CD4-positive, alpha-beta T cell (primary cell): Measurements from ENCODE around the gene AMDHD2. TPM values are rescaled to one million over a fixed set of nuclear protein-coding genes. Genes with fewer than 3 reads are reported as not detected.

Experiments used
- ATAC-seq: fragments of 200-7000 bp; cut with Tn5 transposase; one replicate; pipeline ENCODE4 v1.10.0; 2022; ENCODE audit warnings: mild to moderate bottlenecking; ENCODE audit not compliant: poor library complexity
- CTCF ChIA-PET: fragments of 350-600 bp; sonication (Branson Sonifier 250); formaldehyde crosslinking; loops from one replicate; lab custom pipeline; 2021; ENCODE audit warnings: antibody characterized with exemption, inconsistent platforms; lab: Charles Lee
- POLR2A ChIA-PET: fragments of 350-600 bp; sonication (Branson Sonifier 250); formaldehyde crosslinking; loops from one replicate; lab custom pipeline; 2021; ENCODE audit warnings: antibody characterized with exemption, inconsistent platforms; lab: Charles Lee
- DNase-seq, 14 experiments: peaks; one replicate each; pipeline ENCODE4 v3.0.0-alpha.2; 2013 to 2020; ENCODE audit warnings: mixed read lengths in 2 of 14
- H3K27ac ChIP-seq, 2 donors: one replicate each; pipeline versions ENCODE4 v1.5.1 to v1.7.0; 2013; ENCODE audit warnings: low read length in 2 of 2, low read depth in 1 of 2, mild to moderate bottlenecking in 1 of 2
- H3K27me3 ChIP-seq, 2 experiments: 1 replicate in 1 of 2; 2 replicates in 1 of 2; pipeline versions ENCODE4 v1.6.1 to v1.7.0; 2013; ENCODE audit warnings: low read length in 2 of 2, control low read depth in 1 of 2, mild to moderate bottlenecking in 1 of 2, moderate library complexity in 1 of 2; ENCODE audit not compliant: insufficient read depth in 2 of 2, control insufficient read depth in 1 of 2
- H3K36me3 ChIP-seq: one replicate; pipeline ENCODE4 v1.6.1; 2013; ENCODE audit warnings: low read length, control low read depth; ENCODE audit not compliant: insufficient read depth
- H3K4me1 ChIP-seq: one replicate; pipeline ENCODE4 v1.6.1; 2013; ENCODE audit warnings: low read length, control low read depth; ENCODE audit not compliant: insufficient read depth
- H3K4me3 ChIP-seq: one replicate; pipeline ENCODE4 v1.5.1; 2013; ENCODE audit warnings: mild to moderate bottlenecking, low read length, moderate library complexity
- H3K9me3 ChIP-seq, 2 experiments: 1 replicate in 1 of 2; 2 replicates in 1 of 2; pipeline versions ENCODE4 v1.6.1 to v1.7.0; 2013; ENCODE audit warnings: low read length in 2 of 2, mild to moderate bottlenecking in 2 of 2, control low read depth in 1 of 2, moderate library complexity in 1 of 2; ENCODE audit not compliant: control insufficient read depth in 1 of 2, insufficient read depth in 1 of 2
- H3K27ac Mint-ChIP-seq: one replicate; pipeline ENCODE4 v1.8.0; 2020; ENCODE audit warnings: mixed read lengths
- H3K27me3 Mint-ChIP-seq: one replicate; pipeline ENCODE4 v1.8.0; 2021; ENCODE audit warnings: mixed read lengths
- H3K36me3 Mint-ChIP-seq: one replicate; pipeline ENCODE4 v1.8.0; 2021; ENCODE audit warnings: low read depth, mixed read lengths
- H3K4me1 Mint-ChIP-seq: one replicate; pipeline ENCODE4 v1.8.0; 2021; ENCODE audit warnings: low read depth, mixed read lengths
- H3K4me3 Mint-ChIP-seq: one replicate; pipeline ENCODE4 v1.8.0; 2020; ENCODE audit warnings: mild to moderate bottlenecking, mixed read lengths
- H3K9me3 Mint-ChIP-seq: one replicate; pipeline ENCODE4 v1.8.0; 2020; ENCODE audit warnings: mixed read lengths
- CTCF ChIP-seq: fragments of 200-600 bp; IDR thresholded peaks from one replicate; pipeline ENCODE4 v1.8.0; 2022; ENCODE audit warnings: antibody characterized with exemption, mild to moderate bottlenecking
- intact Hi-C, 2 experiments: fragments of 100-400 bp; cut with DNase I in 1 of 2; cut with micrococcal nuclease in 1 of 2; formaldehyde crosslinking; loops; one replicate each; pipeline versions ENCODE4 v1.15.1 to v1.9.0; 2023 to 2025; cut with DNase I, micrococcal nuclease
- total RNA-seq, 174 experiments: library from RNA in 2 of 174; stranded (reverse) in 2 of 174; gene quantifications; one replicate each; pipeline ENCODE4 v1.2.3 and lab custom pipeline; 2021 to 2026

AMDHD2 gene
- total RNA-seq, 2 experiments from 2014 or later, result 171 to 177 TPM

GRCh38 chr16:2492292-2492691 is 27.9 kb upstream of the AMDHD2 start:
- H3K27me3 Mint-ChIP-seq, result no peaks in the 10 kb centered on the region
- H3K9me3 ChIP-seq, result no peaks in the 10 kb centered on the region
- TF ChIP-seq CTCF, result no peak

GRCh38 chr16:2493605-2494004 is 26.6 kb upstream of the AMDHD2 start:
- no peak for ATAC-seq
- intact Hi-C loops, result no loop called here
- no peak for DNase-seq
- H3K9me3 ChIP-seq, result no peaks in the 10 kb centered on the region
- H3K27ac ChIP-seq, result no peak overlapping the region
- no peak overlapping the region for H3K4me3 ChIP-seq
- H3K27me3 ChIP-seq, result no peaks in the 10 kb centered on the region
- Mint-ChIP-seq H3K36me3 (peaks cover 4% of the 10 kb centered on the region), H3K4me3 (no peak overlapping the region), H3K27me3 (no peaks in the 10 kb centered on the region), H3K27ac (no peak overlapping the region), H3K4me1 (no peaks in the 10 kb centered on the region), H3K9me3 (no peaks in the 10 kb centered on the region)
- CTCF ChIA-PET, result no interaction called here
- POLR2A ChIA-PET, result no interaction called here
- TF ChIP-seq CTCF, result no peak
- peaks cover 5% of the 10 kb centered on the region for H3K36me3 ChIP-seq
- no peaks in the 10 kb centered on the region for H3K4me1 ChIP-seq

More at GRCh38 chr16:2492292-2492691, 27.9 kb upstream of the AMDHD2 start:
- H3K4me1 ChIP-seq, result peaks cover 7% of the 10 kb centered on the region
- H3K4me3 ChIP-seq, result no peak overlapping the region
- no peaks in the 10 kb centered on the region for H3K9me3 Mint-ChIP-seq
- POLR2A ChIA-PET, result no interaction called here
- H3K36me3 ChIP-seq, result peaks cover 3% of the 10 kb centered on the region
- ATAC-seq, result no peak
- H3K4me3 Mint-ChIP-seq, result no peak overlapping the region
- intact Hi-C loops, result no loop called here
- no peaks in the 10 kb centered on the region for H3K27me3 ChIP-seq
- no peak overlapping the region for H3K27ac Mint-ChIP-seq
- H3K4me1 Mint-ChIP-seq, result peaks cover 3% of the 10 kb centered on the region
- CTCF ChIA-PET, result no interaction called here
- H3K27ac ChIP-seq, result no peak overlapping the region
- H3K36me3 Mint-ChIP-seq, result no peaks in the 10 kb centered on the region
- peak in 1 of 14 experiments; percentile 7 for DNase-seq

- no peaks in the 10 kb centered on the region for H3K4me1 Mint-ChIP-seq
- no peaks in the 10 kb centered on the region for H3K27me3 Mint-ChIP-seq
- Histone ChIP-seq H3K4me1 (no peaks in the 10 kb centered on the region), H3K4me3 (no peak overlapping the region), H3K36me3 (peaks cover 5% of the 10 kb centered on the region), H3K9me3 (no peaks in the 10 kb centered on the region), H3K27ac (no peak overlapping the region), H3K27me3 (no peaks in the 10 kb centered on the region)
- no peaks in the 10 kb centered on the region for H3K9me3 Mint-ChIP-seq
- H3K27ac Mint-ChIP-seq, result no peak overlapping the region
- ATAC-seq, result no peak
- peaks cover 4% of the 10 kb centered on the region for H3K36me3 Mint-ChIP-seq
- DNase-seq, result no peak
- no peak overlapping the region for H3K4me3 Mint-ChIP-seq
- no peak for TF ChIP-seq CTCF
- intact Hi-C loops, result no loop called here
- POLR2A ChIA-PET, result no interaction called here
- CTCF ChIA-PET, result no interaction called here
These were observed 25.6 kb upstream of the AMDHD2 start for GRCh38 chr16:2494616-2495015.
